ENCODE measurements around the gene NID1.

- TF ChIP-seq CTCF (IDR thresholded peaks at IDR 0.05; ENCODE audit: low read depth, low read length, missing input control) = no peak
- TF ChIP-seq, protein P1, sequence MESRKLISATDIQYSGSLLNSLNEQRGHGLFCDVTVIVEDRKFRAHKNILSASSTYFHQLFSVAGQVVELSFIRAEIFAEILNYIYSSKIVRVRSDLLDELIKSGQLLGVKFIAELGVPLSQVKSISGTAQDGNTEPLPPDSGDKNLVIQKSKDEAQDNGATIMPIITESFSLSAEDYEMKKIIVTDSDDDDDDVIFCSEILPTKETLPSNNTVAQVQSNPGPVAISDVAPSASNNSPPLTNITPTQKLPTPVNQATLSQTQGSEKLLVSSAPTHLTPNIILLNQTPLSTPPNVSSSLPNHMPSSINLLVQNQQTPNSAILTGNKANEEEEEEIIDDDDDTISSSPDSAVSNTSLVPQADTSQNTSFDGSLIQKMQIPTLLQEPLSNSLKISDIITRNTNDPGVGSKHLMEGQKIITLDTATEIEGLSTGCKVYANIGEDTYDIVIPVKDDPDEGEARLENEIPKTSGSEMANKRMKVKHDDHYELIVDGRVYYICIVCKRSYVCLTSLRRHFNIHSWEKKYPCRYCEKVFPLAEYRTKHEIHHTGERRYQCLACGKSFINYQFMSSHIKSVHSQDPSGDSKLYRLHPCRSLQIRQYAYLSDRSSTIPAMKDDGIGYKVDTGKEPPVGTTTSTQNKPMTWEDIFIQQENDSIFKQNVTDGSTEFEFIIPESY (IDR thresholded peaks at IDR 0.05) = no peak
- no peak for TF ChIP-seq MAX (IDR thresholded peaks at IDR 0.05)
- TF ChIP-seq RAD21 (IDR thresholded peaks at IDR 0.05) = no peak
- TF ChIP-seq SP1 (IDR thresholded peaks at IDR 0.05) = no peak
- TF ChIP-seq, protein P2, sequence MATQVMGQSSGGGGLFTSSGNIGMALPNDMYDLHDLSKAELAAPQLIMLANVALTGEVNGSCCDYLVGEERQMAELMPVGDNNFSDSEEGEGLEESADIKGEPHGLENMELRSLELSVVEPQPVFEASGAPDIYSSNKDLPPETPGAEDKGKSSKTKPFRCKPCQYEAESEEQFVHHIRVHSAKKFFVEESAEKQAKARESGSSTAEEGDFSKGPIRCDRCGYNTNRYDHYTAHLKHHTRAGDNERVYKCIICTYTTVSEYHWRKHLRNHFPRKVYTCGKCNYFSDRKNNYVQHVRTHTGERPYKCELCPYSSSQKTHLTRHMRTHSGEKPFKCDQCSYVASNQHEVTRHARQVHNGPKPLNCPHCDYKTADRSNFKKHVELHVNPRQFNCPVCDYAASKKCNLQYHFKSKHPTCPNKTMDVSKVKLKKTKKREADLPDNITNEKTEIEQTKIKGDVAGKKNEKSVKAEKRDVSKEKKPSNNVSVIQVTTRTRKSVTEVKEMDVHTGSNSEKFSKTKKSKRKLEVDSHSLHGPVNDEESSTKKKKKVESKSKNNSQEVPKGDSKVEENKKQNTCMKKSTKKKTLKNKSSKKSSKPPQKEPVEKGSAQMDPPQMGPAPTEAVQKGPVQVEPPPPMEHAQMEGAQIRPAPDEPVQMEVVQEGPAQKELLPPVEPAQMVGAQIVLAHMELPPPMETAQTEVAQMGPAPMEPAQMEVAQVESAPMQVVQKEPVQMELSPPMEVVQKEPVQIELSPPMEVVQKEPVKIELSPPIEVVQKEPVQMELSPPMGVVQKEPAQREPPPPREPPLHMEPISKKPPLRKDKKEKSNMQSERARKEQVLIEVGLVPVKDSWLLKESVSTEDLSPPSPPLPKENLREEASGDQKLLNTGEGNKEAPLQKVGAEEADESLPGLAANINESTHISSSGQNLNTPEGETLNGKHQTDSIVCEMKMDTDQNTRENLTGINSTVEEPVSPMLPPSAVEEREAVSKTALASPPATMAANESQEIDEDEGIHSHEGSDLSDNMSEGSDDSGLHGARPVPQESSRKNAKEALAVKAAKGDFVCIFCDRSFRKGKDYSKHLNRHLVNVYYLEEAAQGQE (IDR thresholded peaks at IDR 0.05) = no peak
- TF ChIP-seq JUND (IDR thresholded peaks at IDR 0.05) = no peak
- no peak for TF ChIP-seq TAF1 (conservative IDR thresholded peaks at IDR 0.05)
- TF ChIP-seq, protein P3, sequence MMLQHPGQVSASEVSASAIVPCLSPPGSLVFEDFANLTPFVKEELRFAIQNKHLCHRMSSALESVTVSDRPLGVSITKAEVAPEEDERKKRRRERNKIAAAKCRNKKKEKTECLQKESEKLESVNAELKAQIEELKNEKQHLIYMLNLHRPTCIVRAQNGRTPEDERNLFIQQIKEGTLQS (IDR thresholded peaks at IDR 0.05) = no peak
- TF ChIP-seq RXRA (IDR thresholded peaks at IDR 0.05) = no peak
Observed at GRCh38 chr1:235955777-235956176, 109.1 kb downstream of the NID1 start.
